ENCODE measurements around the gene RTCA.

- TF ChIP-seq CTCF (IDR thresholded peaks at IDR 0.05; ENCODE audit: borderline replicate concordance, extremely low read depth, low read length, poor library complexity, severe bottlenecking) (no peak), EZH2 (IDR thresholded peaks at IDR 0.05; ENCODE audit: borderline replicate concordance, low read depth, low read length, severe bottlenecking) (no peak)
These were observed 36.2 kb upstream of the RTCA start for GRCh38 chr1:100229681-100230443.
